Spleen (tissue), 7 donors: ENCODE data around the gene DPT.

ENCODE experiments used
- POLR2A ChIP-seq, 3 donors: fragments of 450-650 bp; IDR thresholded peaks; one replicate each; pipeline ENCODE4 v1.5.1; 2017; ENCODE audit warnings: antibody characterized with exemption in 3 of 3, mild to moderate bottlenecking in 1 of 3
- POLR2AphosphoS5 ChIP-seq, 3 donors: sonication (generic); formaldehyde crosslinking; IDR thresholded peaks; one replicate each; pipeline ENCODE4 v1.5.1; 2017; ENCODE audit warnings: antibody characterized with exemption in 3 of 3
- TF ChIP-seq, protein P1 (sequence below), 11 experiments: fragments of 200-600 bp in 7 of 11; fragments of 450-650 bp in 4 of 11; sonication (generic) in 4 of 11; IDR thresholded peaks in 8 of 11; conservative IDR thresholded peaks in 3 of 11; 1 replicate in 7 of 11; 2 replicates in 4 of 11; pipeline versions ENCODE4 v1.4.0 to v1.8.0; 2016 to 2021; ENCODE audit warnings: antibody characterized with exemption in 11 of 11, inconsistent platforms in 4 of 11, mild to moderate bottlenecking in 1 of 11
- donor health status: DM: no; HTN: no; CAD: no; lungs with moderate emphysema.
- donor health status: DM: no; HTN: no; CAD: no.
- donor health status: DM: no; HTN: no; CAD: no.

DNA sequence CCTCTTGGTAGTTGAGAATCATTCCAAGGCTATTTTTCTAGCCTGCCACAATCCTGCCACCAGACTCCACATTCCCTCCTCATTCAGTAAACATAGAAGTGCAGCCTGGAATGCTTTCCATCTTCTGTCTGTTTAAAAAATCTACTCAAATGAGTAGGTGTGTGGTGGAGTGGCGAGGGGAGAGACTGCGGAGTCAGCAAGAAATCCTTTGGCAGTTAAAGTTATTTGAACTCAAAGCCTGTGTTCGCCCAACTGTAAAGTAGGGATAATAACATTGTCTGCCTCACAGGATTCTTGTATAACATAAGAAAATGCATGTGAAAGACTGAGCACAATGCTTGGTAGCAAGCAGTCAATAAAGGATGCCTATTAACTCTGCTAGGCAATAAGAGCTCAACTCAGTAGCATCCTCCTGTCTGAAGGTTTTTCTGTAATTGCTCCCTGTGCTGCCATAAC lies 22.2 kb upstream of the DPT start:
- TF ChIP-seq, protein P1, sequence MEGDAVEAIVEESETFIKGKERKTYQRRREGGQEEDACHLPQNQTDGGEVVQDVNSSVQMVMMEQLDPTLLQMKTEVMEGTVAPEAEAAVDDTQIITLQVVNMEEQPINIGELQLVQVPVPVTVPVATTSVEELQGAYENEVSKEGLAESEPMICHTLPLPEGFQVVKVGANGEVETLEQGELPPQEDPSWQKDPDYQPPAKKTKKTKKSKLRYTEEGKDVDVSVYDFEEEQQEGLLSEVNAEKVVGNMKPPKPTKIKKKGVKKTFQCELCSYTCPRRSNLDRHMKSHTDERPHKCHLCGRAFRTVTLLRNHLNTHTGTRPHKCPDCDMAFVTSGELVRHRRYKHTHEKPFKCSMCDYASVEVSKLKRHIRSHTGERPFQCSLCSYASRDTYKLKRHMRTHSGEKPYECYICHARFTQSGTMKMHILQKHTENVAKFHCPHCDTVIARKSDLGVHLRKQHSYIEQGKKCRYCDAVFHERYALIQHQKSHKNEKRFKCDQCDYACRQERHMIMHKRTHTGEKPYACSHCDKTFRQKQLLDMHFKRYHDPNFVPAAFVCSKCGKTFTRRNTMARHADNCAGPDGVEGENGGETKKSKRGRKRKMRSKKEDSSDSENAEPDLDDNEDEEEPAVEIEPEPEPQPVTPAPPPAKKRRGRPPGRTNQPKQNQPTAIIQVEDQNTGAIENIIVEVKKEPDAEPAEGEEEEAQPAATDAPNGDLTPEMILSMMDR (IDR thresholded peaks at IDR 0.05 in 8 of 11, conservative IDR thresholded peaks at IDR 0.05 in 3 of 11) = no peak
- TF ChIP-seq POLR2AphosphoS5 (IDR thresholded peaks at IDR 0.05) (no peak), POLR2A (IDR thresholded peaks at IDR 0.05) (no peak)
